ENCODE results near the gene ARL14. TPM values are rescaled to one million over a fixed set of nuclear protein-coding genes. Genes with fewer than 3 reads are reported as not detected.

ARL14 gene
- total RNA-seq, 1 experiment from 2014 or later, result 3.0 TPM

- DNase-seq (ENCODE audit: low read depth), result no peak
Measured at GRCh38 chr3:160722331-160722730, 45.4 kb downstream of the ARL14 start.

DNA sequence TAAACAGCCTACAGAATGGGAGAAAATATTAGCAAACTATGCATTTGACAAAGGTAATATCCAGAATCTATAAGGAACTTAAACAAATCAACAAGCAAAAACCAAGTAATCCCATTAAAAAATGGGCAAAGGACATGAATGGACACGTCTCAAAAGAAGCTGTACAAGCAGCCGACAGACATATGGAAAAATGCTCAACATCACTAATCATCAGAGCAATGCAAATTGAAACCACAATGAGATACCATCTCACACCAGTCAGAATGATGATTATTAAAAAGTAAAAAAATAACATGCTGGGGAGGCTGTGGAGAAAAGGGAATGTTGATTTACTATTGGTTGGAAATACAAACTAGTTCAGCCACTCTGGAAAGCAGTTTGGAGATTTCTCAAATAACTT lies 48.4 kb downstream of the ARL14 start:
- DNase-seq (ENCODE audit: low read depth), result no peak

Other genes starting within 250 kb of the ARL14 start
- 17.4 and 17.8 TPM in 2 replicates for gene TRIM59, start 227.4 kb upstream of the ARL14 start, total RNA-seq (2014; rRNA removed; shearing (Covaris generic))
- gene KPNA4, start 111.6 kb upstream of the ARL14 start, total RNA-seq (2014; rRNA removed; shearing (Covaris generic)), result 27.1 and 40.0 TPM in 2 replicates
- 0.84 and 3.7 TPM in 2 replicates for gene PPM1L, start 79.1 kb downstream of the ARL14 start, total RNA-seq (2014; rRNA removed; shearing (Covaris generic))

Data from M059J (cell line).